H7 (cell line): ENCODE results near the gene CHCHD4. TPM values are rescaled to one million over a fixed set of nuclear protein-coding genes. Genes with fewer than 3 reads are reported as not detected.
"Not testable (repeated sequence)": the region's sequence is repeated elsewhere in the genome, so short reads cannot be mapped to it uniquely, and the experiment has no call there.

Source experiments
- DNase-seq: peaks from one replicate; pipeline ENCODE4 v3.0.0; 2012
- H3K27me3 ChIP-seq: 2 replicates; pipeline ENCODE4 v1.6.0; 2011; ENCODE audit warnings: mild to moderate bottlenecking, low read length; ENCODE audit not compliant: control insufficient read depth, insufficient read depth
- H3K36me3 ChIP-seq: replicated peaks from 2 replicates; pipeline ENCODE4 v1.5.1; 2011; ENCODE audit warnings: low read length; ENCODE audit not compliant: control insufficient read depth, insufficient read depth
- H3K4me3 ChIP-seq: 2 replicates; pipeline ENCODE4 v1.5.1; 2011; ENCODE audit warnings: low read depth, mild to moderate bottlenecking, control low read depth, low read length, moderate library complexity; ENCODE audit not compliant: insufficient read depth
- total RNA-seq: library from RNA; depleted of rRNA; stranded (reverse); fragments of >200 nt; shearing (Covaris generic); gene quantifications from 2 replicates; pipeline ENCODE4 v1.2.3, GENCODE V29; 2014; rRNA removed

The CHCHD4 gene
- total RNA-seq, 1 experiment from 2014 or later: 53.1 TPM

DNA sequence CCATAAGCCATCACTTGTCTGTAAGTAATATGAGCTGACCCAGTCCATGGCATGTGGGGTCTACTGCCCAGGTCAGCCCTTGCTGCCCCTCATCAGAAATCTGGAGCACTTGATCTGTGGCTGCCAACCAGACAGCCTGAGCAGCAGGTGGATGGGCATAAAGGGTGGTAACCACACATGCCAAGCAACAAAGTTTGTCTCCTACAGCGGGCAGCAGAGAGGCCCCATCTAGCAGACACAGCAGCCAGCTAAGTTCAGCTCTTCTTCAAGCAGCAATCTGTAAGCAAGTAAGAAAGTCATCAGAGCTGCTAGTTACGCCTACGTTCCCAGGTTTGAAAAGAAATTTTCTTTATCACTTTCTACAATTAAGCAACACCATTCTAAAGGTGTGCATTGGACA is 27.9 kb downstream of the CHCHD4 start:
- H3K4me3 ChIP-seq: no peak overlapping the region
- no peak for DNase-seq
- no peaks in the 10 kb centered on the region for H3K36me3 ChIP-seq
- no peaks in the 10 kb centered on the region for H3K27me3 ChIP-seq

DNA sequence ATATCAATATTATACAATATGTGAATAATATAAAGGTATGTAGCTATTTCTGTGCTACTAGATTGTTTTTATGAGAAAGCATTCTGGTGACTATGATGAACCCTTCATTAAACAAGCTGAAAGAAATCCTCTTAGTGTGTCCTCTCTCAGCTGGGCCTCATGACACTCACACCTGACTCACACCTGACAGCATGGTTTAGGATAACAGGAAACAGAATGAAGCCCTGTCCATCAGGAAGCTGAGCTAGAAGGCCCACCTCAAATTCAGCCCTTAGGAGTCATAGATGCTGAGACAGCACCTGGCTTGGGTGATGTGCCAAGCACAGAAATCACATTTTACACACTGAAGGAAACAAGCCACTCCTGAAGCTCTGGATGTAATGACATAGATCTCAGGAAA is 30.8 kb downstream of the CHCHD4 start:
- no peak for DNase-seq
- H3K36me3 ChIP-seq: no peaks in the 10 kb centered on the region
- H3K27me3 ChIP-seq: no peaks in the 10 kb centered on the region
- no peak overlapping the region for H3K4me3 ChIP-seq

DNA sequence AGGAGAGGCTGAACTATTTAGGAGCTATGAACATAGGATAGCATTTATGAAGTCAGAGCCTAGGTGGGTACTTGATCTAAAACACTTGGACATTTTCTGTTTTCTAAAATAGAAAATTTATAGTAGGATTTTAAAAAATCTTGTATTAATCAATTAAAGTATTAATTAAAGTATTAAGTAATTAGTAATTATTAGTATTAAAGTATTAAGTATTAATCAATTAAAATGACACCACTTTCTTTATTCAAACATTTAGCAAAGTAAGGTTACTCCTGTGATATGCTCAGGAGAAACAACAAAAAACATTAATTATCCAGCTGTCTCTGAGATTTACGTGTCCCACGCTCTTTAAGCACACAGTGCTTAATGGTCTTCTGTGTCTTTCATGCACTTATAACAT is 32.2 kb downstream of the CHCHD4 start:
- no peaks in the 10 kb centered on the region for H3K27me3 ChIP-seq
- no peak overlapping the region for H3K4me3 ChIP-seq
- H3K36me3 ChIP-seq: no peaks in the 10 kb centered on the region
- no peak for DNase-seq

DNA sequence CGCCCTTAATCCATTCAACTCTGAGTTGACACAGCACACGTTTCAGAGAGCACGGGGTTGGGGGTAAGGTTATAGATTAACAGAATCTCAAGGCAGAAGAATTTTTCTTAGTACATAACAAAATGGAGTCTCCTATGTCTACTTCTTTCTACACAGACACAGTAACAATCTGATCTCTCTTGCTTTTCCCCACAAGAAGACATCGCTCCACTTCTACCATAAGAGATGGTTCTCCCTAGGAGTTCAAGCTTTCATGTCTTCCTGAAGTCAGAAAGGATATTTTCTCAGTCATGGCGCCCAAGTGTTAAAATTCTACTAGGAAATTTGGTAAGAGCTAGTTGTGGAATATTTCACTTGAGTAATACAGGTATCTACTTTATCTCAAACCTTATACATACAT is 32.7 kb downstream of the CHCHD4 start:
- H3K4me3 ChIP-seq, H3K36me3 ChIP-seq, H3K27me3 ChIP-seq, DNase-seq: not testable (repeated sequence)

DNA sequence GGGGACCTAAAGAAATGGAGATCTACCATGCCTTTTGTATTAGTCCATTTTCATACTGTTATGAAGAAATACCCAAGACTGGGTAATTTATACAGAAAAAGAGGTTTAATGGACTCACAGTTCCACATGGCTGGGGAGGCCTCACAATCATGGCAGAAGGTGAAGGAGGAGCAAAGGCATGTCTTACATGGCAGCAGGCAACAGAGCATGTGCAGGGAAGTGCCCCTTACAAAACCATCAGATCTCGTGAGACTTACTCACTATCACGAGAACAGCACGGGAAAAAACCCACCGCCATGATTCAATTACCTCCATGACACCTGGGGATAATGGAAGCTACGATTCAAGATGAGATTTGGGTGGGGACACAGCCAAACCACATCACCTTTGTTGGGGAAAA is 37.2 kb downstream of the CHCHD4 start:
- H3K36me3 ChIP-seq, DNase-seq, H3K4me3 ChIP-seq, H3K27me3 ChIP-seq: not testable (repeated sequence)

DNA sequence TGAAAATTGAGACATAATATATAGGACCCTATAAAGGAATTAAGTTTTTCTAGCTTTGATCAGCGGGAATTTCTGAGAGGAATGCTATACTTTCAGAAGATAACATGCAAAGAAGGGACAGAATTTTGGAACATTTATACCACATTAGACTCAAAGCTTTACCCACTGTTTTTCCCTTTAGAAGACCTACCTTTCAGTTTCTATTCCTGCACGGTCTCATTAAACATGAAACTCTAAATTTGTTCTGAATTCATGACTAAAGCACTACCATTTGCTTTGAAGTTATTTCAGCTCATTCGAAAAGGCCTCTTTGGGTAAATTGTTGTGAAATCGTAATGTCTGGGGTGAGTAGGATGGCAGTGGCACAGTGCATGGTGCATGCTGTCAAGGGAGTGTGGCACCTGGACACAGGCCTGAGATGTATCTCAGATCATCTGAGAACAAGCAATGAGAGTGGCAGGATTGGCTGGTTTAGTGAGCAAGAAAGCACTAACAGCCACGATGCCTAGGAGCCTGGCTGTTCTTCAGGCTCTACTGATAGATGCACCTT is 42.5 kb downstream of the CHCHD4 start:
- Histone ChIP-seq H3K4me3 (no peak overlapping the region), H3K27me3 (no peaks in the 10 kb centered on the region), H3K36me3 (no peaks in the 10 kb centered on the region)
- no peak for DNase-seq

DNA sequence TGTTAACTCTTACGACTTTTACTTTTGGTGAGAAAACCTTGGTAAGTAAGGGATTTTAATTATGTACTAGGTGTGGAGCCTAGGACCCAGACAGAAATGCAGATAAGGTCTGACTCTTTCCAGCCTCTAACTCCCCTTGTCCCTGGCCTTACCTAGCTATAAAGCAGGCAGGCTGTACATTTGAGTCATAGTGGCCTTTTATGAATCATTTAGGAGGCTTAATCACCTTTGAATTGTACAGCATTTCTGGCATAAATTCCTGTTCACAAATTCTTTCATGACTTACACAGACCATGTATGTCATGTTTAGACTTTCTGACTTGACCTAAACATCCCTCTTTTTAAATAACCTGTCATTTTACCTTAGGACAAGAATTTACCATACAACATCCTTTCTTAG is 47.4 kb downstream of the CHCHD4 start:
- Histone ChIP-seq H3K27me3 (no peaks in the 10 kb centered on the region), H3K36me3 (no peaks in the 10 kb centered on the region), H3K4me3 (no peak overlapping the region)
- no peak for DNase-seq

DNA sequence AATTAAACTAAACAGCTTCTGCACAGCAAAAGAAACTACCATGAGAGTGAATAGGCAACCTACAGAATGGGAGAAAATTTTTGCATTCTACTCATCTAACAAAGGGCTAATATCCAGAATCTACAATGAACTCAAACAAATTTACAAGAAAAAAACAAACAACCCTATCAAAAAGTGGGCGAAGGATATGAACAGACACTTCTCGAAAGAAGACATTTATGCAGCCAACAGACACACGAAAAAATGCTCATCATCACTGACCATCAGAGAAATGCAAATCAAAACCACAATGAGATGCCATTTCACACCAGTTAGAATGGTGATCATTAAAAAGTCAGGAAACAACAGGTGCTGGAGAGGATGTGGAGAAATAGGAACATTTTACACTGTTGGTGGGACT is 49.4 kb downstream of the CHCHD4 start:
- DNase-seq, H3K27me3 ChIP-seq, H3K4me3 ChIP-seq, H3K36me3 ChIP-seq: not testable (repeated sequence)

DNA sequence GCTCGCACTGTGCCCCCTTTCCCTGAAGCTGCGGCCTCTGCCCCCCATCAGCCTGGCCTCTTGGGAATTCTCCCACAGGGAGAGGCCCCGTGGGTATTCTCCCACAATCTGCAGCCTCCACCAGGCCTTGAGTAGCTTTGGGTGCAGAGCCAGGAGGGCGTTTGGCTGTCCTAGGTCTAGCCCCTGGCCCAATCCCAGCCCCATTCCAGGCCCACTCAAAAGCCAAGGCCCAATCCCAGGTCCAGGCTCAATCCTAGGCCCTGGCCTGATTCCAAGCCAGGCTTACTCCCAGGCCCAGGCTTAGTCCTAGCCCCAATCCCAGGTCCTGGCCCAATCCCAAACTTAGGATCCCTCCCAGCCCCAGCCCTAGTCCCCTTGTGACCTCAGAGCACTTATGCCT is 59.8 kb downstream of the CHCHD4 start:
- no peaks in the 10 kb centered on the region for H3K36me3 ChIP-seq
- H3K4me3 ChIP-seq: no peak overlapping the region
- peaks cover 1% of the 10 kb centered on the region; the same call in 1 of the 2 replicates for H3K27me3 ChIP-seq

DNA sequence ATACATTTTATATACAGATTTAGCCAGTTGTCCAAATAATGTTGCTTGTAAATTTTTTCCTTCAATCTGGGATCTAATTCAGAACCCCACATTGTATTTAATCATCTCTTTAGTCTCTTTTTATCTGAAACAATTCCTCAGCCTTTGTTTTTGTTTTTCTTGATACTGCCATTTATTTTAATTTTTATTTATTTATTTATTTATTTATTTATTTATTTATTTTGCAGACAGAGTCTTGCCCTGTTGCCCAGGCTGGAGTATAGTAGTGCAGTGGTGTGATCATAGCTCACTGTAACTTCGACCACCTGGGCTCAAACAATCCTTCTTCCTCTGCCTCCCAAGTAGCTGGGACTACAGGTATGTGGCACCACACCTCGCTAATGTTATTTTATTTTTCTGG is 61.5 kb downstream of the CHCHD4 start:
- Histone ChIP-seq H3K36me3 (no peaks in the 10 kb centered on the region), H3K27me3 (peaks cover 1% of the 10 kb centered on the region; the same call in 1 of the 2 replicates), H3K4me3 (no peak overlapping the region)
- DNase-seq: no peak

More for the DNA sequence above, 59.8 kb downstream of the CHCHD4 start:
- DNase-seq: no peak

Other genes starting within 250 kb of the CHCHD4 start
- gene WNT7A, start 244.8 kb downstream of the CHCHD4 start, total RNA-seq: 0.04 and 0.07 TPM in 2 replicates
- 59.1 and 62.7 TPM in 2 replicates for gene TMEM43, start 182 bp upstream of the CHCHD4 start, total RNA-seq
- 23.9 and 31.0 TPM in 2 replicates for gene XPC, start 53.7 kb upstream of the CHCHD4 start, total RNA-seq
- 17.0 and 17.9 TPM in 2 replicates for gene LSM3, start 53.9 kb upstream of the CHCHD4 start, total RNA-seq